ENCODE measurements around the gene BEND7. TPM values are rescaled to one million over a fixed set of nuclear protein-coding genes. Genes with fewer than 3 reads are reported as not detected.

BEND7 gene
- total and polyA plus RNA-seq, 2 of the 8 experiments (the other 6 are each of a cell fraction or from before 2014, with no cell fraction given), result 1.9 to 8.2 TPM

- Histone ChIP-seq H3K18ac (ENCODE audit: extremely low read depth, low read length) (no peak overlapping the region), H4K20me1 (replicated peaks in 1 of 2; ENCODE audit: control insufficient read depth in 1 of 2, insufficient read depth in 2 of 2, low read length in 2 of 2) (no peaks in the 10 kb centered on the region), H2BK20ac (ENCODE audit: low read length) (no peak overlapping the region), H3K4me3 (ENCODE audit: extremely low read depth in 1 of 4, insufficient read depth in 2 of 4, low read depth in 3 of 4, low read length in 4 of 4) (no peak overlapping the region), H3K14ac (ENCODE audit: insufficient read length) (no peak overlapping the region), H3K4me1 (replicated peaks in 1 of 4; ENCODE audit: control insufficient read depth in 3 of 4, insufficient read depth in 4 of 4, low read length in 3 of 4) (peaks cover 0 to 3% (median 0%) of the 10 kb centered on the region in 4 experiments; a peak in 1 of 7 replicates), H3K27me3 (replicated peaks in 1 of 4; ENCODE audit: control insufficient read depth in 3 of 4, extremely low read depth in 1 of 4, insufficient read depth in 3 of 4, low read length in 3 of 4) (no peaks in the 10 kb centered on the region), H3K23ac (ENCODE audit: insufficient read length) (no peak overlapping the region), H2AFZ (ENCODE audit: low read length) (no peak overlapping the region), H3K9me3 (ENCODE audit: insufficient read depth in 2 of 2, low read depth in 1 of 2, low read length in 1 of 2) (no peaks in the 10 kb centered on the region), H3K9ac (replicated peaks in 1 of 4; ENCODE audit: extremely low read depth in 1 of 4, low read depth in 3 of 4, low read length in 3 of 4) (no peak overlapping the region), H4K8ac (ENCODE audit: extremely low read depth, insufficient read depth, low read length) (no peak overlapping the region; the same call in 1 of the 2 replicates), H3K79me2 (ENCODE audit: control insufficient read depth in 1 of 2, insufficient read depth in 2 of 2, low read length in 2 of 2) (no peaks in the 10 kb centered on the region), H2BK120ac (replicated peaks; ENCODE audit: low read depth, low read length) (no peak overlapping the region), H3K79me1 (ENCODE audit: low read depth, low read length) (no peaks in the 10 kb centered on the region), H3K4ac (replicated peaks; ENCODE audit: insufficient read length, low read depth, low read length) (no peak overlapping the region), H2AK5ac (ENCODE audit: low read depth, low read length) (no peak overlapping the region), H3K23me2 (ENCODE audit: low read depth, low read length) (no peaks in the 10 kb centered on the region), H4K91ac (replicated peaks; ENCODE audit: insufficient read length, low read length) (no peak overlapping the region), H3K27ac (ENCODE audit: low read depth, low read length) (no peak overlapping the region), H3K36me3 (ENCODE audit: control insufficient read depth in 2 of 4, insufficient read depth in 4 of 4, low read length in 3 of 4) (no peaks in the 10 kb centered on the region), H3K56ac (replicated peaks; ENCODE audit: insufficient read length, low read depth, low read length) (no peak overlapping the region), H2BK5ac (ENCODE audit: low read depth, low read length) (no peak overlapping the region), H4K5ac (ENCODE audit: insufficient read length, low read depth, low read length) (no peak overlapping the region), H2BK15ac (ENCODE audit: low read length) (no peak overlapping the region), H3K4me2 (ENCODE audit: insufficient read depth in 1 of 2, low read depth in 2 of 2, low read length in 2 of 2) (no peak overlapping the region), H2BK12ac (ENCODE audit: low read depth, low read length) (no peak overlapping the region)
- no peak for FAIRE-seq
- no peak for DNase-seq (ENCODE audit: low read depth in 1 of 2, low spot score in 2 of 2)
- WGBS, 2 experiments (ENCODE audit: extremely low coverage in 1 of 2, insufficient coverage in 1 of 2, insufficient read length in 1 of 2, insufficient replicate concordance in 2 of 2, low coverage in 1 of 2, low lambda C conversion rate in 2 of 2, missing lambda C conversion rate in 1 of 2), result 93% methylated on average over 10 of the region's 10 CpGs; no CpG with 5 or more reads in 1 of the 2 experiments
- POLR2A ChIA-PET (ENCODE audit: partially characterized antibody), result interaction anchor here (0.6 kb wide), 1 partner anchor 1006 kb away, joined by 3 read pairs; no protein-coding TSS in a partner anchor
- CTCF ChIA-PET (ENCODE audit: partially characterized antibody), result interaction anchor here (0.6 to 3.5 kb wide), 18 partner anchors 10 to 153 kb away, joined by 3 to 35 read pairs (median 5); no protein-coding TSS in a partner anchor
- TF ChIP-seq E2F6 (IDR thresholded peaks at IDR 0.05) (no peak), KDM1A (IDR thresholded peaks at IDR 0.05; ENCODE audit: borderline replicate concordance, low read length) (no peak), USF2 (IDR thresholded peaks at IDR 0.05; ENCODE audit: low read length) (no peak), SP4 (IDR thresholded peaks at IDR 0.05; ENCODE audit: low read length) (no peak), ASH2L (IDR thresholded peaks at IDR 0.05; ENCODE audit: low read length) (no peak), SAP30 (IDR thresholded peaks at IDR 0.05; ENCODE audit: insufficient read depth, insufficient replicate concordance, low read length) (no peak), SIN3A (conservative IDR thresholded peaks at IDR 0.05 in 1 of 2, IDR thresholded peaks at IDR 0.05 in 1 of 2; ENCODE audit: low read depth in 1 of 2, low read length in 2 of 2) (no peak), ATF3 (IDR thresholded peaks at IDR 0.05; ENCODE audit: insufficient read depth, low read depth, low read length) (no peak), NANOG (IDR thresholded peaks at IDR 0.05; ENCODE audit: insufficient read depth, low read depth, low read length, poor library complexity, severe bottlenecking) (no peak), POLR2AphosphoS5 (IDR thresholded peaks at IDR 0.05; ENCODE audit: low read depth, low read length) (no peak), KDM5A (IDR thresholded peaks at IDR 0.05; ENCODE audit: low read length) (no peak)
Observed at GRCh38 chr10:13517675-13518074, 11.1 kb downstream of the BEND7 start.
